ENCODE data around the gene TBC1D21. TPM values are rescaled to one million over a fixed set of nuclear protein-coding genes. Genes with fewer than 3 reads are reported as not detected.
A peak's percentile ranks its signal among the peaks of the same experiment; 100 is the strongest.

The TBC1D21 gene
- total RNA-seq, 4 donors from 2014 or later = not detected

DNA sequence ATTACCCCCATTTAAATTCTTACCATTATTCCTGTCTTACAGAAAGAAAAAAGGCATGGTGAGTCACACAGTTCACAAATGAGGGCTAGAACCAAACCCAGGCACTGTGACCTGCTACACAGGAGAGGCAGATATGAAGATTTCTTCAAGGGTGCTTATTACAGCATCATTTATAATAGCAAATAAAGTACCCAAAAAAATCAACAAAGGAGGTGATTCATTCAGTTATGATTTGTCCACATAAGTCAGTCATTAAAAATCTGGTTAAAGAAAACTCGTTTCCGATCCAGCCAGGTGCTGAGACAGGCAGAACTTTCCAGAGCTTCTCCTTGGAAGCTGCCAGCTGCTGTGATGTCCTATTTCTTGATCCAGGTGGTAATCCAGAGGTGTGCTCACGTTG is 45.4 kb downstream of the TBC1D21 start:
- no peak for TF ChIP-seq POLR2A (IDR thresholded peaks at IDR 0.05)
- no peak for TF ChIP-seq CTCF (IDR thresholded peaks at IDR 0.05)
- Histone ChIP-seq H3K27ac (no peak overlapping the region), H3K4me3 (no peak overlapping the region), H3K9me3 (no peaks in the 10 kb centered on the region), H3K36me3 (no peaks in the 10 kb centered on the region), H3K4me1 (peaks cover 0 to 20% (median 1%) of the 10 kb centered on the region in 4 donors), H3K27me3 (no peaks in the 10 kb centered on the region)
- DNase-seq = no peak

GRCh38 chr15:73919706-73920105 is 46.3 kb downstream of the TBC1D21 start:
- H3K9me3 ChIP-seq = no peaks in the 10 kb centered on the region
- peaks cover 0 to 28% (median 1%) of the 10 kb centered on the region in 4 donors for H3K4me1 ChIP-seq
- no peak overlapping the region for H3K27ac ChIP-seq
- H3K27me3 ChIP-seq = no peaks in the 10 kb centered on the region
- no peaks in the 10 kb centered on the region for H3K36me3 ChIP-seq
- no peak overlapping the region for H3K4me3 ChIP-seq
- TF ChIP-seq POLR2A (IDR thresholded peaks at IDR 0.05) (no peak), CTCF (IDR thresholded peaks at IDR 0.05) (no peak)
- DNase-seq = peak in 1 of 3 donors; percentile 5

DNA sequence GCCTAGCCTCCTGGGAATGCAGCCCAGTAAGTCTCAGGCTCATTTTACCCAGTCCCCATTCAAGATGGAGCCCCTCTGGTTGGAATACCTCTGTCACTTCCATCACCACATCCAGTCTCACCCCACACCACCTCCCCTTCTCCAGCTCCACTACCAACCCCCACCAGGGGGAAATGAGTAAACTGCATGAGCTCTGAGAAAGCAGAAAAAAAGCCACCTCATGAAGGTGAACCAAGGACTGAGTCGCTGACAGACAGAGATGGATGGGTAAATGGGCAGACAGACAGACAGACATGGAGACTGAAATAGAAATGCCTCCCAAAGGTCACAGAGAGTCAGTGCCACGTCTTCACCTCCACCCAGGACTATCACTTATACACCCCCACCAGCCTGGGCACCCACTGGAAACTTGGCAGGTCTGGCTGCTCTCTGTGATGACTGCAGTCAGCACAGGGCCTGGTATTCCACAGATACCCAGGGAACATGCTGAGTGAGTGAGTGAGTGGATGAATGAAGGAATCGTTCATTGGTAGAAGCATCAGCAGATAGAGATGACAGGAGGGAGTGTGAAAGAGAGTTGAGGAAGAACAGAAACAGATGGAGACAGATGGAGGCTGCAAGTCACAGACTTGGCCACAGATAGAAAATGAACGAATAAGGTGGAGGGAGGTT is 48.0 kb downstream of the TBC1D21 start:
- no peaks in the 10 kb centered on the region for H3K36me3 ChIP-seq
- peak in 1 of 3 donors; percentile 7 for DNase-seq
- no peaks in the 10 kb centered on the region for H3K27me3 ChIP-seq
- H3K4me3 ChIP-seq = no peak overlapping the region
- H3K4me1 ChIP-seq = peaks cover 0 to 42% (median 2%) of the 10 kb centered on the region in 4 donors
- H3K27ac ChIP-seq = no peak overlapping the region
- H3K9me3 ChIP-seq = peaks cover 0 to 1% (median 0%) of the 10 kb centered on the region in 4 donors
- no peak for TF ChIP-seq POLR2A (IDR thresholded peaks at IDR 0.05)
- no peak for TF ChIP-seq CTCF (IDR thresholded peaks at IDR 0.05)

DNA sequence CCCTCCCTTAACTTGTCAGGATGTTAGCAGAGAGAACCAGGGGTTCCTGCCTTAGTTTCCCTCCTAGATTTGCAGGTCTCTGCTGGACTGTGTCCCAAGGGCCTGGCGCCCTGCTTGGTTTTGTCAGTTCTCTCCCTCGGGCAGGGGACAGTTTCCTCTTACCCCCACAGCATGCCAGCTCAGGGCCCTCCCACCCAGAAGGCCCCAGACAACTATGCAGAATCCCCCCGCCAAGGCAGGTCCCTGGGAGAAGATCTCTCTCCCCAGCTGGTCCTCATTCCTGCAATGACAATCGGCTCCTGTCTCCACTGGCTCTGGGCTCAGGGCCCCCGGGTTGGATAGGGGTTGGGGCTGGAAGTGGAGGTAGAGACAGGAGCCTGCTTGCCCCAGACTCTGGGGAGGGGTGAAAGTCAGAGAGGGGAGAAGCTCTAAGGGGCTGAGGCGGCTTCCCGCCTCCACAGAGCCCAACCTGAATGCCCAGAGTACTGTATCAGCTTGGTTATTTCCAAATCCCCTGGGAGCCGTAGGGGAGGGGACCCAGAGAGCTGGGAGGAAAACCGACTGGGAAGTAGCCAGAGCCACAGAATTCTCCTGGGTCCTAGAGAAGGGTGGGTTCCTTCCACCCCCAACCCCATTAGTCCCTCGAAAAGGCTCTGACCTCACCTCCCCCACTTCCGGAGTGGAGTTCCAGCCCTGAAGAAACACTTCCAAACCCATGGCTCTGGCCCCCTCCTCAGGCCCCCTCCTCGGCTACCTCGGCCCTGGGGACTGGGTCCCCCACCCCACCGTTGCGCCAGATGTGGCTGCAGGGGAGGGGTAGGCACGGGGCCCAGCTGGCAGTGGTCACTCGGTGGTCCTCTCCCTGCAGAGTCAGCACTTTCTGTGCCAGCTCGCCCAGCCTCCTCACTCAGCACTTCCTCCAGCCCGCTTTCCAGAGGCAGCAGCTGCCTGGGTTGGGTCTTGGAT is 49.1 kb downstream of the TBC1D21 start:
- Histone ChIP-seq H3K36me3 (no peaks in the 10 kb centered on the region), H3K4me1 (peaks cover 0 to 53% (median 6%) of the 10 kb centered on the region in 4 donors), H3K27ac (peak overlapping the region in 3 of 4 donors; percentile 57 to 81 (median 77)), H3K9me3 (peaks cover 0 to 3% (median 0%) of the 10 kb centered on the region in 4 donors), H3K27me3 (no peaks in the 10 kb centered on the region), H3K4me3 (no peak overlapping the region)
- TF ChIP-seq POLR2A (IDR thresholded peaks at IDR 0.05) = no peak
- no peak for TF ChIP-seq CTCF (IDR thresholded peaks at IDR 0.05)
- peak in 1 of 3 donors; percentile 41 for DNase-seq

DNA sequence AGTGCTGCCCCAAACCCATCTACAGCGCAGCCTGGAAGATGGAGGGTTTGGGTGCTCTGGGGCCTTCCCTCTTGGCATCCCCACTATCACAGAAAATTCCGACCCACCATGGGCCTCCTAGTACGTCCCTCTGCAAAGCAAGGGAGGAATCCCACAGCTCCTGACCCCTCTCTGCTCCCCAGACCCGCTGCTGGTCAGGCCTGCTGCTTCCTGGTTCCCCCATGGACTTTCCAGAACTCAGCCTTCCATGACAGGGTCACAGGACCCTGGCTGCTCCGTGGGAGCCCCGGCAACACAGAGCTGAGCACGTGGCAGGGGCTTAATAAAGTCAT is 49.8 kb downstream of the TBC1D21 start:
- Histone ChIP-seq H3K27ac (peak overlapping the region in 3 of 4 donors; percentile 57 to 81 (median 77)), H3K27me3 (no peaks in the 10 kb centered on the region), H3K4me1 (peaks cover 0 to 58% (median 9%) of the 10 kb centered on the region in 4 donors), H3K4me3 (no peak overlapping the region), H3K36me3 (no peaks in the 10 kb centered on the region), H3K9me3 (peaks cover 0 to 3% (median 0%) of the 10 kb centered on the region in 4 donors)
- DNase-seq = no peak
- TF ChIP-seq POLR2A (IDR thresholded peaks at IDR 0.05) (no peak), CTCF (IDR thresholded peaks at IDR 0.05) (no peak)
